Measurements from ENCODE around the gene BLID. TPM values are rescaled to one million over a fixed set of nuclear protein-coding genes. Genes with fewer than 3 reads are reported as not detected.

BLID gene
- total and polyA plus RNA-seq, 2 of the 8 experiments (the other 6 are each of a cell fraction or from before 2014, with no cell fraction given) = not detected

DNA sequence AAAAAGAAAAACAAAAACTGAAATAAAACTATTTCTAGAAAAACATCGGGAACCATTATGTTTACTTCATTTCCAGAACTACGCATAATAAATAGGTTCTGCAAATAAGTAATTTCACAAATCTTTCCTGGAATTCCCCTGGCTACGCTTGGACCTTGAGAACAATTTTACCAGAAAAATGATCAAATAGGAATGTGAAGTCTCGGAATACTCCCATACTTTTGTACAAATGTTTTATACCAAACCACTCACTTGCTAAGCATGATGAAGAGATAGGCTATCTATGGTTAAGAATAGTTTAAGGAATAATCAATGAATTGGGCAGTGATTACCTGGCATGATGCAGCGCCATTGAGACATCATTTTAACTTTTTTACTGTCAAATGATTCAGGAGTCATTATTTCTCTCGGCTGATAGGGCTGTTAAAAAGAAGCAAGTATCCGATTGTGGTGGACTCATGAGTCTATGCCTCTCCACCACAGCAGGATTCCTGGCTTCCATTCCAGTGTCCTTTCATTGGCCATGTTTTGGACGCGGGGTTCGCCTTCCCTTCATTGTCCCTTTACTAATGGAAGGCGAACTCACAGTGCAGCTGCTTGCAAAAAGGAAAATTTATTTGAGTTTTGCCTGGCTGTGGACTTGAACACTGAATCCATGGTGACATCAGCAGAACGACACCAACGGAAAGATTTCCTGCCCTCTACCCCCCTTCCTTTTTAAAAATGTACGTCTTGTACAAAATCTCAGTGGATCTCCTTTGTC is 39.9 kb upstream of the BLID start (continued):
- TF ChIP-seq, protein P1, sequence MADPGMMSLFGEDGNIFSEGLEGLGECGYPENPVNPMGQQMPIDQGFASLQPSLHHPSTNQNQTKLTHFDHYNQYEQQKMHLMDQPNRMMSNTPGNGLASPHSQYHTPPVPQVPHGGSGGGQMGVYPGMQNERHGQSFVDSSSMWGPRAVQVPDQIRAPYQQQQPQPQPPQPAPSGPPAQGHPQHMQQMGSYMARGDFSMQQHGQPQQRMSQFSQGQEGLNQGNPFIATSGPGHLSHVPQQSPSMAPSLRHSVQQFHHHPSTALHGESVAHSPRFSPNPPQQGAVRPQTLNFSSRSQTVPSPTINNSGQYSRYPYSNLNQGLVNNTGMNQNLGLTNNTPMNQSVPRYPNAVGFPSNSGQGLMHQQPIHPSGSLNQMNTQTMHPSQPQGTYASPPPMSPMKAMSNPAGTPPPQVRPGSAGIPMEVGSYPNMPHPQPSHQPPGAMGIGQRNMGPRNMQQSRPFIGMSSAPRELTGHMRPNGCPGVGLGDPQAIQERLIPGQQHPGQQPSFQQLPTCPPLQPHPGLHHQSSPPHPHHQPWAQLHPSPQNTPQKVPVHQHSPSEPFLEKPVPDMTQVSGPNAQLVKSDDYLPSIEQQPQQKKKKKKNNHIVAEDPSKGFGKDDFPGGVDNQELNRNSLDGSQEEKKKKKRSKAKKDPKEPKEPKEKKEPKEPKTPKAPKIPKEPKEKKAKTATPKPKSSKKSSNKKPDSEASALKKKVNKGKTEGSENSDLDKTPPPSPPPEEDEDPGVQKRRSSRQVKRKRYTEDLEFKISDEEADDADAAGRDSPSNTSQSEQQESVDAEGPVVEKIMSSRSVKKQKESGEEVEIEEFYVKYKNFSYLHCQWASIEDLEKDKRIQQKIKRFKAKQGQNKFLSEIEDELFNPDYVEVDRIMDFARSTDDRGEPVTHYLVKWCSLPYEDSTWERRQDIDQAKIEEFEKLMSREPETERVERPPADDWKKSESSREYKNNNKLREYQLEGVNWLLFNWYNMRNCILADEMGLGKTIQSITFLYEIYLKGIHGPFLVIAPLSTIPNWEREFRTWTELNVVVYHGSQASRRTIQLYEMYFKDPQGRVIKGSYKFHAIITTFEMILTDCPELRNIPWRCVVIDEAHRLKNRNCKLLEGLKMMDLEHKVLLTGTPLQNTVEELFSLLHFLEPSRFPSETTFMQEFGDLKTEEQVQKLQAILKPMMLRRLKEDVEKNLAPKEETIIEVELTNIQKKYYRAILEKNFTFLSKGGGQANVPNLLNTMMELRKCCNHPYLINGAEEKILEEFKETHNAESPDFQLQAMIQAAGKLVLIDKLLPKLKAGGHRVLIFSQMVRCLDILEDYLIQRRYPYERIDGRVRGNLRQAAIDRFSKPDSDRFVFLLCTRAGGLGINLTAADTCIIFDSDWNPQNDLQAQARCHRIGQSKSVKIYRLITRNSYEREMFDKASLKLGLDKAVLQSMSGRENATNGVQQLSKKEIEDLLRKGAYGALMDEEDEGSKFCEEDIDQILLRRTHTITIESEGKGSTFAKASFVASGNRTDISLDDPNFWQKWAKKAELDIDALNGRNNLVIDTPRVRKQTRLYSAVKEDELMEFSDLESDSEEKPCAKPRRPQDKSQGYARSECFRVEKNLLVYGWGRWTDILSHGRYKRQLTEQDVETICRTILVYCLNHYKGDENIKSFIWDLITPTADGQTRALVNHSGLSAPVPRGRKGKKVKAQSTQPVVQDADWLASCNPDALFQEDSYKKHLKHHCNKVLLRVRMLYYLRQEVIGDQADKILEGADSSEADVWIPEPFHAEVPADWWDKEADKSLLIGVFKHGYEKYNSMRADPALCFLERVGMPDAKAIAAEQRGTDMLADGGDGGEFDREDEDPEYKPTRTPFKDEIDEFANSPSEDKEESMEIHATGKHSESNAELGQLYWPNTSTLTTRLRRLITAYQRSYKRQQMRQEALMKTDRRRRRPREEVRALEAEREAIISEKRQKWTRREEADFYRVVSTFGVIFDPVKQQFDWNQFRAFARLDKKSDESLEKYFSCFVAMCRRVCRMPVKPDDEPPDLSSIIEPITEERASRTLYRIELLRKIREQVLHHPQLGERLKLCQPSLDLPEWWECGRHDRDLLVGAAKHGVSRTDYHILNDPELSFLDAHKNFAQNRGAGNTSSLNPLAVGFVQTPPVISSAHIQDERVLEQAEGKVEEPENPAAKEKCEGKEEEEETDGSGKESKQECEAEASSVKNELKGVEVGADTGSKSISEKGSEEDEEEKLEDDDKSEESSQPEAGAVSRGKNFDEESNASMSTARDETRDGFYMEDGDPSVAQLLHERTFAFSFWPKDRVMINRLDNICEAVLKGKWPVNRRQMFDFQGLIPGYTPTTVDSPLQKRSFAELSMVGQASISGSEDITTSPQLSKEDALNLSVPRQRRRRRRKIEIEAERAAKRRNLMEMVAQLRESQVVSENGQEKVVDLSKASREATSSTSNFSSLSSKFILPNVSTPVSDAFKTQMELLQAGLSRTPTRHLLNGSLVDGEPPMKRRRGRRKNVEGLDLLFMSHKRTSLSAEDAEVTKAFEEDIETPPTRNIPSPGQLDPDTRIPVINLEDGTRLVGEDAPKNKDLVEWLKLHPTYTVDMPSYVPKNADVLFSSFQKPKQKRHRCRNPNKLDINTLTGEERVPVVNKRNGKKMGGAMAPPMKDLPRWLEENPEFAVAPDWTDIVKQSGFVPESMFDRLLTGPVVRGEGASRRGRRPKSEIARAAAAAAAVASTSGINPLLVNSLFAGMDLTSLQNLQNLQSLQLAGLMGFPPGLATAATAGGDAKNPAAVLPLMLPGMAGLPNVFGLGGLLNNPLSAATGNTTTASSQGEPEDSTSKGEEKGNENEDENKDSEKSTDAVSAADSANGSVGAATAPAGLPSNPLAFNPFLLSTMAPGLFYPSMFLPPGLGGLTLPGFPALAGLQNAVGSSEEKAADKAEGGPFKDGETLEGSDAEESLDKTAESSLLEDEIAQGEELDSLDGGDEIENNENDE (IDR thresholded peaks at IDR 0.05; ENCODE audit: insufficient replicate concordance, low read length) = no peak
